Activated naive CD4-positive, alpha-beta T cell treated with Interleukin-2 at 50 U/mL for 16 hours (primary cell): ENCODE data around the gene DHX9.

ENCODE experiments used
- DNase-seq: peaks from one replicate; pipeline ENCODE4 v3.0.0-alpha.2; 2020

DHX9 gene

GRCh38 chr1:182839209-182840066 is at the start of gene DHX9:
Gene DHX9 (plus strand): TSS chr1:182839347. CDS start chr1:182842567, 3,220 bp downstream.
- DNase-seq, result peak; percentile 95

GRCh38 chr1:182791281-182792179 is 47.6 kb upstream of the DHX9 start:
- no peak for DNase-seq

DNA sequence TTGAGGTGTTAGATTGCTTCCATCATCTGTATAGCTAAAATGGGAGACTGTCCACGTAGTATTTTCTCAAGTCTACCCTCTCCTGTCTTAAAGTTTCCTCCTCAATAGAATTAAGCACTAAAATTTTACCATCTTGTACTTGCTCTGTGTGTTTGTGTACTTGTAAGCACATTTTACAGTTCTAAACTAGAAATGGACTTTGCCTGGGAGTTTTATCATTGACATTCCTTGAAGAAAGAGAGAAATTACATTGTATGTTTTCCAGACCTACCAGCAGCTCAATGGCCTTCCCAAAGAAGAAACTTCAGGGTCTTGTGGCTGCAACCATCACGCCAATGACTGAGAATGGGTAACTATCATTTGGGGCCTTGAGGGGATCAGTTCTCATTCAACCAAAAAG is 45.1 kb upstream of the DHX9 start:
- no peak for DNase-seq

- no peak for DNase-seq
These were observed 44.4 kb upstream of the DHX9 start for GRCh38 chr1:182794676-182795201.

DNA sequence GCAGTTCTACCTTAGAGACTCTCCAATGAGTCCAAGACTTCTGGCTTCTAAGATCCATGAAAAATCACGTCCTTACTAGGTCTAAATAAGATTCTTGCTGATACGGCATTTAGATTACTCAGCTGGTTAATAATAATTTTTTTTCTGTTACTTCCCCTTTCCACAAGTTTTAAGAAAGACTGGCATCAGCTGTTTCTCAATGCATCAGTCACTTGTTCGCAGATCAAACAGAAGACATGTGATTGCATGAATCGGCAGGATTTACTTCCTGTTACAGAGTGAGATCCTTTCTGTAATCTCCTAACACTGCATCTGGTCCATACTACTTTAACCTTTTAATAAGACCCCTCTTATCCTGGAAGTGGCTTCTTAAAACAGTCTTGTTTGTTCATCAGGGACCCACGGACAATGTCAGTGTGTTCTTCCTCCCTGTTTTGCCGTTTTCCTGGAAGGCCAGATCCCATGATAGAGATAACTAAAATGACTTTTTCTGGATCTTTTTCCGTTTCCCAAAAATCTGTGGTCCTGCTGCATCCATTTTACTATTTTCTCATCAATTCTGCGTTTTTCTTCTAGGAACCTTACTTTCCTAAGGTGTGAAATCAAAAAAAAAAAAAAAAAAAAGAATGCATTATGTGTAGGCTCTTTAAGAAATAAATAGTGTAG is 43.5 kb upstream of the DHX9 start:
- DNase-seq, result no peak

DNA sequence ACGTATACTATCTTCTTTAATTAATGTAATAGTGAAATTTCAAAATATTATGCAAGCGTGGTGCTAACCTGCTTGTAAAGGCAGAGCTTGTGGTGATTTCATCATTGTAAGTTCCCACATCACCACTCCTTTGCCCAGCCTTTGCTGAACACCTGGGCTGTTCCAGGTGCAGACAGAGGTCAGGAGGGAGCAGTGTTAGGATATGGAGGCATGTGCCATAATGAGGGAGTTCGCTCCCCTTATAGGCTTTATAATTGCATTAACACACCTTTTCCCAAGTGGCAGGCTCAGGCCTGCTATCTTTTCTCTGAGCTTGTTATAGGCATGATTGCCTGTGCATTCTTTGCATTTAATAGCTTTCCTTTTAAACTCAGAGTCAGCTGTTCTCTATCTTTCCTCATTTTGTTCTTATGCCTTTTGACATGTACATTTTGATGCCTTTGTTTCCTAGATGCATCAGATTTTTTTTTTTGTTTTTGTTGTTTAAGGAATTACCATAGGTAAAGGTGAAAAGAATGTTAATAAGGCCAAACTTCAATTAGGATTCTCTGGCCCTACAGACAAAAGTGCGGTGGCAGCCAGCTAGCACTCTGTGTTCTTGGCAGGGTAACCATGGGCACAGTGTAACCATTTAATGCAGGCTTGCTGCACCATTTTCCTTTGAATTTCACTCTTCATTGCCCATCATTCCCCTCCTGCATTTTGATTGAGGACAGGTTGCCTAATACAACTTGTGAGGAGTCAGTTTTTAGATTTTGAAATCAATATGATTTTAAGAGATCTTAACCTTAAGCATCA is 36.9 kb upstream of the DHX9 start:
- no peak for DNase-seq

DNA sequence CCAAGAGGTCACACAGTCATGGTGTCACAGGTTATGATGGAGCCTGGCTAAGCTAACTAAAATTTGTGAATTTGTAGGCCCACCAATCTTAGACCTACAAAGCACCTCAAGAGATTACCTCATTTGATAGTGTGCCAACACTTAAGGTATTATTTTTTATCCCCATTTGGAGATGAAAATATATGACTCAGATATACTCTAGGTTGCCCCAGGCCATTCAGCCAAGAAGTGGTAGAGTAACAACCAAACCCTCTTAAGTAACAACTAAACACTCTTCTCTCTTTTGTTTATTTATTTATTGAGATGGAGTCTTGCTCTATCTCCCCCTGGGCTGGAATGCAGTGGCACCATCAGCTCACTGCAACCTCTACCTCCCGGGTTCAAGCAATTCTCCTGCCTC is 35.3 kb upstream of the DHX9 start:
- no peak for DNase-seq

GRCh38 chr1:182806015-182806678 is 33.0 kb upstream of the DHX9 start:
- DNase-seq, result no peak

DNA sequence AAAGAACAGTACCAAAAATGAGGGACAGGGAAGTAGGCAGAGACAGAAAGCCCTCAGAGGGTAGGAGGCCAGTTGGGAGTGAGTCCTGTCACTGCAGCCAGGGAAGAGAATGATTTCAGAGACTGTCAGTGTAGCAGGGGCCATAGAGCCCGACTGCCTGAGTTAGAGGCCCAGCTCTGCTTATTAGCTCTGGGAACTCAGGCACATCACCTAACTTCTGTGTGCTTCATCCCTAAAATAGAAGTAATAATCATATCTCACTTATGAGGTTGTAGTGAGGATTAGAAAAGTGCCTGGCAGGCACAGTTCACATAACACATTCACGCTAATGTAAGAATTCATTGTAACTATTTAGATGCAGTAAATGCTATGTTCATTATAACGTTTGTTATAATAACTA is 31.2 kb upstream of the DHX9 start:
- no peak for DNase-seq

DNA sequence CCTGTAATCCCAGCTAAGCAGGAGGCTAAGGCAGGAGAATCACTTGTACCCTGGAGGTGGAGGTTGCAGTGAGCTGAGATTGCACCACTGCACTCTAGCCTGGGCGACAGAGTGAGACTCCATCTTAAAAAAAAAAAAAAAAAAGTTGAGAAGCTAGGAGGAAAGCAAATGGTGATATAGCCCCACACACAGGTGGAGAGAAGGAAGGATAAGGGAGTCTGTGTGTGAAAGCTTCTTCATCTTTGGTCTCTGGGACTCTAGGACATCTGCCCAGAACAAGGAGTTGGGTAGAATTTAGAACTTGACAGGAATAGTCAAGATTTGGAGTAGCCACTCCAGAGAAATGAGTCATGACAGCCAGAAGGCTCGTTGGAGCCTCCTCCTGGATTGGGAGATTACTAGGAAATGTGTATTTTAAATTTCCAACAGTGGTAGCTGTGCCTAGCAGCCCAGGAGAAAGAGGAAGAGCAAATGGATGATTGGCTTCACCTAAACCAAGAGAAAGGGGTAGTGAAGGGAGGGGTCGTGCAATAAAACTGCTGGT is 29.7 kb upstream of the DHX9 start:
- no peak for DNase-seq

DNA sequence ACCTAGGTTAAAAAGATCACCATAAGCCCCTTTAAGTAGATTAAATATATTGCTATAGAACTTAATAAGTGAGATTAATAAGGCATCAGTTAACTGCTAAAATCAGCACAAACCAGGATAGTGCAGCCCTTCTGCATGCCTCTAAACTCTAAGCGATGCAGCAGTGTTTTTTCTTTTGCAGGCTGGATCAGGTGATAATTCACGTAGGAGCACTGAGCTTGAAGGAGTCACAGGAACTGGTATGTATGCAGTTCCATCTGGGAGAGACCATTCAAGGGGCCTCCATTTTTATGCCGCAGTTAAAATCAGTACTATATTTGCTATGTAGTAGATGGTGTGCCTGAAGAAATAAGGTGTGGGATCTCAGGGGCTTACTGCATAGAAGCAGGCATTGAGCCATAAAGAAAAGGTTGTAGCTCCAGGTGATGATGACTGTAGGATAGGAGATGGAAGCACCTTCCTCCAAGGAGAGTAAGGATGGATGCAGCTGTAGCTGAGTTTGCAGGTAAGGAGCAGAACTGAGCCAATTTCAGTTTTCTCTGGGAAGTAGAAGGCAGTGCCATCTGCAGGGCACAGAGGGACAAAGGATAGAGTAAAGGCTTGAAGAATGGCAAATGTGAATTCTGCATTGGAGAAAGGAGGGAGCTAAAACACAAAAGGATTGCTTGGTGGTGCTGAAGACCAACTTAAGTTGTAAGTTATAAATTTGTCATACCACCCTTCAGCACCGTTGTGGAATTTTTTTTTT is 27.0 kb upstream of the DHX9 start:
- DNase-seq, result no peak

GRCh38 chr1:182816863-182817262 is 22.3 kb upstream of the DHX9 start:
- no peak for DNase-seq

DNA sequence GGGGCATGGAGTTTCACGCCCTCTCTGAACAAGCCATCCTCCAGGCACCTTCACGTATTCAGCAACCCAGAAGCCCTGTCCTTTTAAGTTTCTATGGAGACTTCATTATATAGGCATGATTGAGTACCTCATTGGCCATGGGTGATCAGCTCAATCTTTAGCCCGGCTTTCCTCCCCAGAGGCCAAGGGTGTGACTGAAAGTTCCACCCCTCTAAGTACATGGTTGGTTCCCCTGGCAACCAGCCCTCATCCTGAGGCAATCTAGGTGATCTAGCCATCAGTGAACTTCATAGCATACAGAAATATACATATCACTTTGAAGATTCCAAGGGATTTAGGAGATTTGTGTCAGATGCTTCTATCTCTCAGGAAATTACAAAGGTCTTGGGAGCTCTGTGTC is 21.3 kb upstream of the DHX9 start:
- DNase-seq, result no peak

DNA sequence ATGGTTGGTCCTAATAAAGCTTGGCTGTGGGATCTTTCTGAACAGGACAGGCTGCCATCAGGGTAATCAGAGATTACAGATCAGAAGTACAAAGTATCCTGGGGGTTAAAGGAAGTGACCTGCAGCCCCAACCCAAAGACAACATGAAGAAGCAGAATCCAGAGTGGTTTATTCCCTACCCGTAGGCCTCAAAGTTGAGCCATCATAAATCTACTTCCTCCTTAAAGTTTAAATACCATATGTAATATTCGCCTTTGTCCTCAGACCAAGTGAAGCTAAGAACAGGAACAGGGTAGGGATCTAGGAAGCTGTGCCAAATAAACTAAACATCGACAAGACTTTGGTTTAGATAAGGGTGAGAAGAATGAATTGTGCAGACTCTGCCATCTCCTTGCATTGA is 15.9 kb upstream of the DHX9 start:
- DNase-seq, result no peak

- no peak for DNase-seq
These were observed 12.3 kb upstream of the DHX9 start for GRCh38 chr1:182826892-182827291.

- no peak for DNase-seq
These were observed 9.7 kb upstream of the DHX9 start for GRCh38 chr1:182829285-182829932.

- no peak for DNase-seq
These were observed 5.9 kb upstream of the DHX9 start for GRCh38 chr1:182833271-182833670.

GRCh38 chr1:182834326-182834725 is 4.8 kb upstream of the DHX9 start:
- DNase-seq, result no peak

- DNase-seq, result no peak
These were observed 3.3 kb upstream of the DHX9 start for GRCh38 chr1:182835806-182836205.

DNA sequence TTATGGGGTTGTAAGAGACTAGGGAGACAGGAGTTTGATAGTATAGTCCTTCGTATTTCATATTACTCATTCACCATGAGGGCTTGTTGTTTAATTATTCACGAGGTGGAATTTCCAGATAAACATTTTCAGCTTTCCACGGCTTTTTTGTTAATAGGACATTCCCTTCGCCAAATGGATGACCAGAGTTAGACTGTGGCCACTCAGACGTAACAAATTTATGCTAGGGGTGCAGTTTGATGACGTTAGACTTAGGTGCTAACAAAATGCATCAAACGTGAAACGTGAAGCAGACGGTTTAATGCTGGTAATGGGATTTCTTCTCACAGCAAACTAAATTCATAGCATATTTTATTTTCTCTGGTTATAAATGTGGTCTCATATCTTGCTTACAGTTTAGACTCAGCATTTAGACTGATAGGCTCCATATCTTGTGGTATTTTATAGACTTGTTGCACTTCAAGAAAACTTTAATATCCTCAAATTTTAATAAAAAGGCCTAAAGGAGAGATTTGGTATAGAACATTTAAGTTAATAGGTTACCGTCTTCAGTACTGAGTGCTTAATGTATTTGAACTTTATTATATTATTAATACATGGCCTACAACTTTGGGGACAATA is 2.3 kb downstream of the DHX9 start:
- no peak for DNase-seq
